GM21528 (cell line): ENCODE measurements around the gene SMOC2.

ENCODE experiments used
- ATAC-seq: cut with Tn5 transposase; IDR thresholded peaks from one replicate; pipeline ENCODE4 v1.9.1; 2021; ENCODE audit warnings: mild to moderate bottlenecking, moderate library complexity; ENCODE audit not compliant: unreplicated experiment, low FRiP score

The SMOC2 gene

GRCh38 chr6:168638468-168639271 is 197.7 kb downstream of the SMOC2 start:
- ATAC-seq, result no peak

DNA sequence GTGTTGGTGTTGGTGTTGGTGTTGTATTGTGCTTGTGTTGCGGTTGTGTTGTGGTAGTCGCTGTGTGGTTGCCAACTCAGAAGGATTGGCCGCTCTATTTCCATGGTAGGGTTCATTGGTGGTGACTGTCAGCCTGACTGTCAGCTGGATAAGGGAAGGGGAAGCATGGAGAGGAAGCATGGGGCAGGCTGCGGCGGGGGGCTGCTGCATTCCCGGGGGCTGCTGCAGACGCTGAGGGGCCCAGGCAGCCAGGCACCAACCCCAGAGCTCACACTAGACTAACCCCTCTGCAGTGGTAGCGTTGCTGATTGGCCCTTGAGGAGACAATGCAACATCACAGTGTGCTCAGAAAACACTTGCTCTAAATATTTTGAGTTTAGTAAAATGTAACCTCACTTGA is 199.2 kb downstream of the SMOC2 start:
- no peak for ATAC-seq

DNA sequence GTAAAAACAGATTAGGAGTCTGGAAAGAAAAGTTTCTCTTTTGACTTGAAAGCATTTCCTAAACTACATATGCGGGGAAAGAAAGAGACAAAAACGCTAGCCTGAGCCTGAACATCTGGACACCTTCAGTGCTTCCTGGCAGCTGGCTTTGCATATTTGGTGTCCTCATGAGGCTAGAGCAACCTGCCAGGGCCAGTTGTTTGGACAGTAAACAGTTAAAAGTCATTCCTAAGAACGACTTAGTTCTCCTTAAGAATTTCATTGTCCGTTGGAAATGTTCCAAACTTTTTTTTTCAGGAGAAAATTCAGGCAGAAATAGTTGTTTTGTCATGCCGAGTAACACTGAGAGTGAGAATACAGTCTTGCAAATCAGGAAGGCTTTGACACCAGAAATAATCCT is 199.8 kb downstream of the SMOC2 start:
- no peak for ATAC-seq

DNA sequence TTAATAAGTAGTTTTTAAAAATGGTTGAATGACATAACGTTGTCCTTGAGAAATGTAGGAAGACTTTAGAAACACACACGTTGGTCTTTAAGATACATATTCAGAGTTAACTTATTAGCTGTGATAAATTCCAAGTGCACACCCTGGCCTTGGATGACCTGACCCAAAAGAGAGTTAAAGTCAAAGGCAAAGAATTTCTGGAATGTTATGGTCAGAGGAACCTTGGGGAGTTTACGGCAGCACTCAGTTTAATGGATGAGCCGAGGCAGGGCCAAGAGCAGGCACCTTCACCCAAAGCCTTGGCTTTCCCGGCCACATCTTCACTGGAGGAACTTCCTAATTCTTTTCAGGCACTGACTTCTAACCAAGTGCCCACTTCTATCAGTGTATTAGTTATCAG is 200.5 kb downstream of the SMOC2 start:
- no peak for ATAC-seq

GRCh38 chr6:168643401-168643800 is 202.4 kb downstream of the SMOC2 start:
- ATAC-seq, result no peak

DNA sequence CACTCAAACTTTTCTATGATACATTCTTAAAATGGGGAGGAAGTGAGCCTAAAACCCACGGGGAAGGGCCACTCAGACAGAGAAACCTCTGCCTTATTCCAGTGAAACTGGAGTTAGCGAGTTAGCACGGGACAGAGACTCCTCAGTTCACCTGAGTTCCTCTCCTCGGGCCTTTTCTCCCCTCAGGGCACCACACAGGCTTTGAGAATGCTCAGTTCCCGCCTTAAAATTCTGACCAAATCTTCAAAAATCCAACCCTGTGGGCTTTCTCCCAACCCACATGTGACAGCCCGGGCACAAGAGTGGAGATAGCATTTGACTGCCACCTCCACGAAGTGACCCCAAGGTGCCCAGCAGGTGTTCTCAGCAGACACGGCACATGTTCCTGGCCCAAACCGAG is 204.3 kb downstream of the SMOC2 start:
- no peak for ATAC-seq

DNA sequence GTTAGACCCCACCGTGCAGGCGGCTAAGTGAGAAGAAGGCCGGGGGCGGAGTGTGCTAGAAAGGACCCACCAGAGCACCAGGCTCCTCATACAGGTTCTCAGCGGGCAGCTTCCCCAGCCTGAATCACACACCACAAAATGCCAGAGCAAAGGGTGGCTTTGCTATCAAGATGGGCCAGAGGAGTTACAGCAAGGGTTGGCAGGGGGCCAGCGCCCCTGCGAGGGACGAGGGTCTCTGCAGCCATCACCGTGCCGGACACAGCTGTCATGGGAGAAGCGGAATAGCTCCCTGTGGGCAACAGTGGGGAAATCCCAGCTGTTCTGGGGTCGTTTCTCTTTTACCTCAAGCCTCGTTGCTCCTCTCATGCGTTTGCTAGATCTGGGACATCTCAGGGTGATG is 206.3 kb downstream of the SMOC2 start:
- ATAC-seq, result no peak

GRCh38 chr6:168648240-168649125 is 207.5 kb downstream of the SMOC2 start:
- no peak for ATAC-seq

- no peak for ATAC-seq
Observed at GRCh38 chr6:168649209-168649608, 208.2 kb downstream of the SMOC2 start.

DNA sequence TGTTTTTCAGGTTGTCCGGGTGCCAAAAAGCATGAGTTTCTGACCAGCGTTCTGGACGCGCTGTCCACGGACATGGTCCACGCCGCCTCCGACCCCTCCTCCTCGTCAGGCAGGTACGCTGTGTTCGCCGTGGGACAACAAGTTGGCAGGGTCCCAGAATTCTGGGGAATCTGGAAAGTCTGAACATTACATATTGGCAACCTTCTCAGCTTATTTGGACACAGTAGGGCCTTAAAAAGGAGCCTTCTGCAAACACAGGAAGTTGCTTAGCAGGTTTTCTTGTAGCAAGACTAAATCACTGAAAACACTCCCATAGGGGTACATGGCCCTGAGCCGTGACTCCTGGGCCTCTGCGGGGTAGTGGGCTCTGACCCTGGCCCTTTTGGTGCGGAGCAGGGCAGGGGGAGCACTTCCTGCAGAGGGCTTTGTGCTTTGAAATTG is 209.7 kb downstream of the SMOC2 start:
- no peak for ATAC-seq

DNA sequence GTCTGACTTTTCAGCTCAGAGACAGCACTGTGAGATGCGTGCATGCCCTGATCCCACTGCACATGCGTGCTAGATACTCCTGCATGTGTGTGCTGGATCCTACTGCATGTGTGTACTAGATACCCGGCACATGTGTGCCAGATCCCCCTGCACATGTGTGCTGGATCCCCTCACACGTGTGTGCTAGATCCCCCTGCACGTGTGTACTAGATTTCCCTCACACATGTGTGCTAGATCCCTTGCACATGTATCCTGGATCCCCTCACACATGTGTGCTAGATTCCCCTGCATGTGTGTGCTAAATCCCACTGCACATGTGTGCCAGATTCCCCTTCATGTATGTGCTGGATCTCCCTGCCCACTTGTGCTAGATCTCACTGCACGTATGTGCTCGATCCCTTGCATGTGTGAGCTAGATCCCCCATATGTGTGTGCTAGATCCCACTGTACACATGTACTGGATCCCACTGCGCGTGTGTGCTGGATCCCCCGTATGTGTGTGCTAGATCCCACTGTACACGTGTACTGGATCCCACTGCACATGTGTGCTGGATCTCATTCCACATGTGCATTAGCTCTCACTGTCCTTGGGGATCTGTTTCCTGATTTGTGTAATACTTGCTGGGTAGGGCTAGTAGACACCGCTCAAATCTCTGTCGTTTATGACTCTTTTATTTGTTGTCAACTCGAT is 214.6 kb downstream of the SMOC2 start:
- no peak for ATAC-seq

DNA sequence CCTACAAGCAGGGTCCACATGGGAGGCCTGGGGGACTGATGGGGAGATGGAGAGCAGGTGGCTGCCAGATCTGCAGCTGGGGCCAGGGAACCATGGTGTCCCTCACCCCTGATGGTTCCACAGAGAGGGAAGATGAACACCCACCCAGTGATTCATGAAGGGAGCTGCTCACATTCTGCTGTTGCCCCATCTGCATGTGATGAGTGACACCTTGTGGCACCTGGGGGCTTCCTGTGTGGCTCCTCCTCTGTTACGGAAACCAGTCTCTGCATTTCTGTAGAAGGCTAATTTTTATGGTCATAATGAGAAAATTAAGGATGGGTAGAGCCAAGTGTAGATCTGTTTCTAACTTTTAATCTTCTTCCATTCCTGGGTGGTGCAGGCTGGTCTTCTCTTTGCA is 217.1 kb downstream of the SMOC2 start:
- no peak for ATAC-seq

- no peak for ATAC-seq
Observed at GRCh38 chr6:168660400-168660945, 219.5 kb downstream of the SMOC2 start.

- no peak for ATAC-seq
Observed at GRCh38 chr6:168662301-168662936, 221.4 kb downstream of the SMOC2 start.

DNA sequence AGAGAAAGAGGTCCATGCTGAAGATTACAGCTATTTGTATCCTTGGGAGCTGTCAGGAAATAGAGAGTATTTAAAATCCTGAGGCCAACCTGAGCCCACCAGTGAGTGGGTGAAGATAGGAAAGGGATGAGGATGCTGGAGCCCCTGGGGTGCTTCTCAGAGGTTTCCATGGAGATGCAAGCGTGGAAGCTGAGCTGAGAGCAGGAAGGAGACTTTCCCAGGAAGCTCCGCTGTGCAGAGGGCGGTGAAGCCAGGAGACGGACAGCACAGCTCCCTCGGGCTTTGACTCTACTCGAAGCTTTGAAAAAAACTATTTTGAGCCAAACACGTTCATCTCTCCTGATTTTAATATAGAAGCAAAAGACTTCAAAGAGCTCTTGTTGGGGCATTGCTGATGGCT is 222.1 kb downstream of the SMOC2 start:
- ATAC-seq, result no peak

GRCh38 chr6:168664956-168665355 is 224.0 kb downstream of the SMOC2 start:
- ATAC-seq, result no peak

DNA sequence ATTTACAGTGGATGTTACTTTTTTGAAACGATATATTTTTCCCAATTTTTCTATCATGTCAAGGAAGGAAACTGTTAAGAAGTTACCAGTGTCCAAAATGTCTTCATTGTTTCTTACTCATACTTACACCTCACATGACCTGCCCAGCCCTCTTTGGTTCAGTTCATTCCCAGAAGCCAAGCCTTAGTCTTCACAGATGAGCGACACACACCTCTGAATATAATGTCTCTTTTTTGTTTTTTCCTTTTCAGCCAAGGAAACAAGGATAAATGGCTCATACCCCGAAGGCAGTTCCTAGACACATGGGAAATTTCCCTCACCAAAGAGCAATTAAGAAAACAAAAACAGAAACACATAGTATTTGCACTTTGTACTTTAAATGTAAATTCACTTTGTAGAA is 225.2 kb downstream of the SMOC2 start:
- no peak for ATAC-seq

DNA sequence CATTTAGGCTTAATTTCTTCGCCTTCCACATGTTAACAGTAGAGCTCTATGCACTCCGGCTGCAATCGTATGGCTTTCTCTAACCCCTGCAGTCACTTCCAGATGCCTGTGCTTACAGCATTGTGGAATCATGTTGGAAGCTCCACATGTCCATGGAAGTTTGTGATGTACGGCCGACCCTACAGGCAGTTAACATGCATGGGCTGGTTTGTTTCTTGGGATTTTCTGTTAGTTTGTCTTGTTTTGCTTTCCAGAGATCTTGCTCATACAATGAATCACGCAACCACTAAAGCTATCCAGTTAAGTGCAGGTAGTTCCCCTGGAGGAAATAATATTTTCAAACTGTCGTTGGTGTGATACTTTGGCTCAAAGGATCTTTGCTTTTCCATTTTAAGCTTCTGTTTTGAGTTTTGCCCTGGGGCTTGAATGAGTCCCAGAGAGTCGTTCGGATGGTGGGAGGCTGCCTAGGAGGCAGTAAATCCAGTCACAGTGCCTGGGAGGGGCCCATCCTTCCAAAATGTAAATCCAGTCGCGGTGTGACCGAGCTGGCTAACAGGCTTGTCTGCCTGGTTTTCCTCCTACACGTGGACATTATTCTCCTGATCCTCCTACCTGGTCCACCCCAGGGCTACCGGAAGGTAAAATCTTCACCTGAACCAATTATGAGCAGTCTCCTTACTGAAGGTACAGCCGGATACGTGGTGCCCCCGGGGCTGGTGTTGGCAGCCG is 225.9 kb downstream of the SMOC2 start:
- ATAC-seq, result no peak

DNA sequence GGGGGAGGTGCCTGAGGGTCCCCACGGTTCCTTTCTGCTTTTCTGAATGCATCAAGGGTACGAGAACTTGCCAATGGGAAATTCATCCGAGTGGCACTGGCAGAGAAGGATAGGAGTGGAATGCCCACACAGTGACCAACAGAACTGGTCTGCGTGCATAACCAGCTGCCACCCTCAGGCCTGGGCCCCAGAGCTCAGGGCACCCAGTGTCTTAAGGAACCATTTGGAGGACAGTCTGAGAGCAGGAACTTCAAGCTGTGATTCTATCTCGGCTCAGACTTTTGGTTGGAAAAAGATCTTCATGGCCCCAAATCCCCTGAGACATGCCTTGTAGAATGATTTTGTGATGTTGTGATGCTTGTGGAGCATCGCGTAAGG is 226.4 kb downstream of the SMOC2 start:
- no peak for ATAC-seq
